Measurements from ENCODE around the gene ARPC1B.
"Not testable (repeated sequence)": the region's sequence is repeated elsewhere in the genome, so short reads cannot be mapped to it uniquely, and the experiment has no call there.

ARPC1B gene

DNA sequence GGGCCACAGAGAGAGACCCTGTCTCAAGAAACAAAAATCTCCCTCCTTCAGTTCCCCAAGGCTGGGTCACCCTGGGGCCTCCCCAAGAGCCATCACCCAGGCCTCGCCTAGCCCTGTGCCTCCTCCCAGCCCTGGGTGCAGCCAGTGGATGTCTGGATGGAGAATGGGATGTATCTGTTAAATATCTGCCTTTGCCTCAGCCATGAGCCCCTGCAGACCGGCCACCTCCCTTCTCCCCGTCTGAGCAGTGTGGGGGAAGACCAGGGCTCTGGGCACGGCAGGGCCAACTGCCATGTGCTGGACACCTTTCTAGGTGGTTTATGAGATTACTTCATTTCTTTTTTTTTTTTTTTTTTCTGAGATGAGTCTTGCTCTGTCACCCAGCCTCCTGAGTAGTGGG lies 10.0 kb downstream of the ARPC1B start:
- H3K9me3 ChIP-seq (ENCODE audit: control insufficient read depth, insufficient read depth, low read length) = no peaks in the 10 kb centered on the region
- peaks cover 19% of the 10 kb centered on the region for H3K36me3 ChIP-seq (ENCODE audit: control insufficient read depth, insufficient read depth, low read length)
- peaks cover 8% of the 10 kb centered on the region for H3K4me1 ChIP-seq (ENCODE audit: control insufficient read depth, insufficient read depth, low read length)
- no peaks in the 10 kb centered on the region for H3K27me3 ChIP-seq (ENCODE audit: control insufficient read depth, insufficient read depth, low read length)
- H3K4me3 ChIP-seq (ENCODE audit: low read depth, low read length) = no peak overlapping the region
- no peak overlapping the region for H3K9ac ChIP-seq (ENCODE audit: low read depth, low read length)

DNA sequence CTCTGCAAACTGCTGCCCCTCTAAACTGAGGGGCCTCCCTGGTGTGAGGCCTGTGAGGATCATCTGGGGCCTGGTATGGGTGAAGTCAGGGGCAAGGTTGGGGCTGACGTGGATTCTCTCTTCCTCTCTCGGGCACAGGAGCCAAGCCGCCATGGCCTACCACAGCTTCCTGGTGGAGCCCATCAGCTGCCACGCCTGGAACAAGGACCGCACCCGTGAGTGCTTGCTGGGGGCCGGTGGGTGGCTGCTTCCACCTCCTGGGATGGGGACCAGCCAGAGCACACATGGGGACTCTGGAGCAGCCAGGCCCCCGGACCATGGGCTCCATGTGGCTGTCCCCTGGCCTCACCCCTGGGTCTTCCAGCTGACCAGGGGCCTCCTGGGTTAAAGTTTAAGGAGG lies 11.0 kb downstream of the ARPC1B start:
- H3K4me1 ChIP-seq (ENCODE audit: control insufficient read depth, insufficient read depth, low read length) = peaks cover under 1% of the 10 kb centered on the region
- H3K36me3 ChIP-seq (ENCODE audit: control insufficient read depth, insufficient read depth, low read length) = peaks cover 25% of the 10 kb centered on the region
- H3K9me3 ChIP-seq (ENCODE audit: control insufficient read depth, insufficient read depth, low read length) = no peaks in the 10 kb centered on the region
- no peak overlapping the region for H3K9ac ChIP-seq (ENCODE audit: low read depth, low read length)
- H3K27me3 ChIP-seq (ENCODE audit: control insufficient read depth, insufficient read depth, low read length) = no peaks in the 10 kb centered on the region
- no peak overlapping the region for H3K4me3 ChIP-seq (ENCODE audit: low read depth, low read length)

DNA sequence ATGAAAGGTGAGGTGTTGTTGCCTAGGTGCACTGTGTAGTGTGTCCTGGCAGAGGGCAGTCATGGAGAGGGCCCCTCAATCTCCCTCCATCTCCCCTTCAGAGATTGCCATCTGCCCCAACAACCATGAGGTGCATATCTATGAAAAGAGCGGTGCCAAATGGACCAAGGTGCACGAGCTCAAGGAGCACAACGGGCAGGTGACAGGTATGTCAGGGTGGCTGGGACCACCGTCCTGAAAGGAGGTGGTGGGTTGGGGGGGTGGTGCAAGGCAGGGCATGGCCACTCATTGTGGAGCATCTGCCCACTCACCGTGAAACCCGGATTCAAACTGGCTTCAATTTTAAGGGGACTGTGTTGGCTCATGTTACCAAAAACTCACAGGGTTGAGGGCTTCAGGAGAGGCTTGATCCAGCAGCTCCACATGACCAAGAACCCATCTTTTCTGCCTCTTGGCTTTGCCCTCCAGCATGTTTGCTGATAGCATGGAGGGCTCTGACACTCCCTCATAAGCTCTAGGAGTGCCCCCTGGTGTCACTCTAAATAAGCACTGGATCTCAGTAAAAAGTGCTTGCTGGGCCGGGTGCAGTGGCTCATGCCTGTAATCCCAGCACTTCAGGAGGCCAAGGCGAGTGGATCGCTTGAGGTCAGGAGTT lies 12.2 kb downstream of the ARPC1B start:
- peaks cover 33% of the 10 kb centered on the region for H3K36me3 ChIP-seq (ENCODE audit: control insufficient read depth, insufficient read depth, low read length)
- H3K9me3 ChIP-seq (ENCODE audit: control insufficient read depth, insufficient read depth, low read length) = no peaks in the 10 kb centered on the region
- H3K9ac ChIP-seq (ENCODE audit: low read depth, low read length) = no peak overlapping the region
- no peak overlapping the region for H3K4me3 ChIP-seq (ENCODE audit: low read depth, low read length)
- H3K27me3 ChIP-seq (ENCODE audit: control insufficient read depth, insufficient read depth, low read length) = no peaks in the 10 kb centered on the region
- no peaks in the 10 kb centered on the region for H3K4me1 ChIP-seq (ENCODE audit: control insufficient read depth, insufficient read depth, low read length)

DNA sequence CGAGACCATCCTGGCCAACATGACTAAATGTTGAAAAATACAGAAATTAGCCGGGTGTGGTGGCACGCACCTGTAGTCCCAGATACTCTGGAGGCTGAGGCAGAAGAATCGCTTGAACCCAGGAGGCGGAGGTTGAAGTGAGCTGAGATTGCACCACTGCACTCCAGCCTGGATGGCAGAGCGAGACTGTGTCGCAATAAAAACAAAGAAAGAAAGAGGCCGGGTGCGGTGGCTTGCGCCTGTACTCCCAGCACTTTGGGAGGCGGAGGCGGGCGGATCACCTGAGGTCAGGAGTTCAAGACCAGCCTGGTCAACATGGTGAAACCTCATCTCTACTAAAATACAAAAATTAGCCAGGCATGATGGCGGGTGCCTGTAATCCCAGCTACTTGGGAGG lies 12.7 kb downstream of the ARPC1B start:
- H3K9me3 ChIP-seq (ENCODE audit: control insufficient read depth, insufficient read depth, low read length); H3K4me1 ChIP-seq (ENCODE audit: control insufficient read depth, insufficient read depth, low read length); H3K4me3 ChIP-seq (ENCODE audit: low read depth, low read length); H3K27me3 ChIP-seq (ENCODE audit: control insufficient read depth, insufficient read depth, low read length); H3K9ac ChIP-seq (ENCODE audit: low read depth, low read length): not testable (repeated sequence)
- H3K36me3 ChIP-seq (ENCODE audit: control insufficient read depth, insufficient read depth, low read length) = peaks cover 33% of the 10 kb centered on the region

DNA sequence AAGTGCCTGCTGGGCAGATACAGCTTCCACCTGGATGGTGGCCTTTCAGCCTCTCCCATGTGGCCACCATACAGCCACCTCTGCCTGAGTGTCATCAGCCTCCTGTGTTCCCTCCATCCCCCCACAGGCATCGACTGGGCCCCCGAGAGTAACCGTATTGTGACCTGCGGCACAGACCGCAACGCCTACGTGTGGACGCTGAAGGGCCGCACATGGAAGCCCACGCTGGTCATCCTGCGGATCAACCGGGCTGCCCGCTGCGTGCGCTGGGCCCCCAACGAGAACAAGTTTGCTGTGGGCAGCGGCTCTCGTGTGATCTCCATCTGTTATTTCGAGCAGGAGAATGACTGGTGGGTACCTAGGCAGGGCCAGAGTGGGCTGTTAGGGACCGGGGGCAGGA lies 13.4 kb downstream of the ARPC1B start:
- peaks cover 33% of the 10 kb centered on the region for H3K36me3 ChIP-seq (ENCODE audit: control insufficient read depth, insufficient read depth, low read length)
- H3K4me1 ChIP-seq (ENCODE audit: control insufficient read depth, insufficient read depth, low read length) = no peaks in the 10 kb centered on the region
- no peak overlapping the region for H3K4me3 ChIP-seq (ENCODE audit: low read depth, low read length)
- H3K27me3 ChIP-seq (ENCODE audit: control insufficient read depth, insufficient read depth, low read length) = no peaks in the 10 kb centered on the region
- H3K9me3 ChIP-seq (ENCODE audit: control insufficient read depth, insufficient read depth, low read length) = no peaks in the 10 kb centered on the region
- H3K9ac ChIP-seq (ENCODE audit: low read depth, low read length) = no peak overlapping the region

DNA sequence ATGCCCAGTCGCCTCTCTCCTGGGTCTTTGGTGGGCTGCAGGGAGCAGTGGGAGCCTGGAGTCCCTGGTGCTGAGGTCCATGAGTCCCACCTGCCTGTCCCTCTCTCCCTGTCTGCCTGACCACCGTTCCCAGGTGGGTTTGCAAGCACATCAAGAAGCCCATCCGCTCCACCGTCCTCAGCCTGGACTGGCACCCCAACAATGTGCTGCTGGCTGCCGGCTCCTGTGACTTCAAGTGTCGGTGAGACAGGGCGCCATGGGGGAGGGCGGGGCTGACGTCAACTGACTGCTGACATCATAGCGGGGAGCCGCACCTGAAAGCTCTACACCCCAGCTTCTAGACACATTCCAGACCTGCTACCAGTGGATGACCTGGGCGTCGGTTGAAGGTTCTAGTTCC lies 15.2 kb downstream of the ARPC1B start:
- no peaks in the 10 kb centered on the region for H3K27me3 ChIP-seq (ENCODE audit: control insufficient read depth, insufficient read depth, low read length)
- H3K36me3 ChIP-seq (ENCODE audit: control insufficient read depth, insufficient read depth, low read length) = peaks cover 33% of the 10 kb centered on the region
- H3K9ac ChIP-seq (ENCODE audit: low read depth, low read length) = no peak overlapping the region

DNA sequence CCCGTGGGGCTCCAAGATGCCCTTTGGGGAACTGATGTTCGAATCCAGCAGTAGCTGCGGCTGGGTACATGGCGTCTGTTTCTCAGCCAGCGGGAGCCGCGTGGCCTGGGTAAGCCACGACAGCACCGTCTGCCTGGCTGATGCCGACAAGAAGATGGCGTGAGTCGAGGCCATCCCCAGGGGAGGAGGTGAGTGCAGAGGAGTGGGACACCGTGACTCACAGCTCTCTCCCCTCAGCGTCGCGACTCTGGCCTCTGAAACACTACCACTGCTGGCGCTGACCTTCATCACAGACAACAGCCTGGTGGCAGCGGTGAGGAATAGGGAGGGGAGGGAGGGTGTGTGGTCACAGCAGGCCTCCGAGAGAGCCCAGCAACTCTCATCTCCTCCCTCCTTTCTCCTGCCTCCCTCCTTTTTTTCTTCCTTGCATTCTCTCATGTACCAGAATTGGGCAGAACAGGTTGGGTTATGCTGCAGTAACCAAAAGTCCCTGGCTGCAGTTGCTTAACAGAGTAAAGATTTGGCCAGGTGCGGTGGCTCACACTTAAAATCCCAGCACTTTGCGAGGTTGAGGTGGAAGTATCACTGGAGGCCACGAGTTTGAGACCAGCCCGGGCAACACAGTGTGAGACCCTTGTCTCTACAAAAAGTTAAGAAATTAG lies 16.5 kb downstream of the ARPC1B start:
- no peak overlapping the region for H3K4me3 ChIP-seq (ENCODE audit: low read depth, low read length)
- H3K4me1 ChIP-seq (ENCODE audit: control insufficient read depth, insufficient read depth, low read length) = peaks cover 3% of the 10 kb centered on the region
- H3K27me3 ChIP-seq (ENCODE audit: control insufficient read depth, insufficient read depth, low read length) = no peaks in the 10 kb centered on the region
- H3K9me3 ChIP-seq (ENCODE audit: control insufficient read depth, insufficient read depth, low read length) = no peaks in the 10 kb centered on the region
- no peak overlapping the region for H3K9ac ChIP-seq (ENCODE audit: low read depth, low read length)
- H3K36me3 ChIP-seq (ENCODE audit: control insufficient read depth, insufficient read depth, low read length) = peaks cover 30% of the 10 kb centered on the region

More for the DNA sequence above, 15.2 kb downstream of the ARPC1B start:
- Histone ChIP-seq H3K4me1 (ENCODE audit: control insufficient read depth, insufficient read depth, low read length) (peaks cover 3% of the 10 kb centered on the region), H3K9me3 (ENCODE audit: control insufficient read depth, insufficient read depth, low read length) (no peaks in the 10 kb centered on the region), H3K4me3 (ENCODE audit: low read depth, low read length) (no peak overlapping the region)

DNA sequence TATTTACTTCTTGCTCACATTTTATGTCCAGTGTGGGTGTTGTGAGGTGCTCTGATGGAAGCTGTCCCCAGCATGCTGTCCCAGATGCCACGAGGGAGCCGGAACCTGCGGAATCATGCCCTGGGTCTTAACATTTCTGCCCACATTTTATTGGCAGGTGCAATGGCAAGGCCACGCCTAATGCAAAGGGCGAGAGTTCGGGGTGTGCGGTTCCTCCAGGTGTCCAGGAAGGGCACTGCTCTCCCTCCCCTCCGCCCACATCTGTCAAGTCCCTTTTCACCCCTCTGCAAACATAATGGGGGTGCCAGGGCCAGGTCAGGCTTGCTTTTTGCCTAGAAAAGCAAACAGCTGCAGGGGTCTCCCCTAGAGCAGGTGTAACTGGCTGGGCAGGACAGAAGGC lies 17.5 kb downstream of the ARPC1B start:
- H3K4me1 ChIP-seq (ENCODE audit: control insufficient read depth, insufficient read depth, low read length) = peaks cover 3% of the 10 kb centered on the region
- H3K9me3 ChIP-seq (ENCODE audit: control insufficient read depth, insufficient read depth, low read length) = no peaks in the 10 kb centered on the region
- H3K4me3 ChIP-seq (ENCODE audit: low read depth, low read length) = peak overlapping the region; percentile 96
- H3K36me3 ChIP-seq (ENCODE audit: control insufficient read depth, insufficient read depth, low read length) = peaks cover 24% of the 10 kb centered on the region
- no peak overlapping the region for H3K9ac ChIP-seq (ENCODE audit: low read depth, low read length)
- no peaks in the 10 kb centered on the region for H3K27me3 ChIP-seq (ENCODE audit: control insufficient read depth, insufficient read depth, low read length)

DNA sequence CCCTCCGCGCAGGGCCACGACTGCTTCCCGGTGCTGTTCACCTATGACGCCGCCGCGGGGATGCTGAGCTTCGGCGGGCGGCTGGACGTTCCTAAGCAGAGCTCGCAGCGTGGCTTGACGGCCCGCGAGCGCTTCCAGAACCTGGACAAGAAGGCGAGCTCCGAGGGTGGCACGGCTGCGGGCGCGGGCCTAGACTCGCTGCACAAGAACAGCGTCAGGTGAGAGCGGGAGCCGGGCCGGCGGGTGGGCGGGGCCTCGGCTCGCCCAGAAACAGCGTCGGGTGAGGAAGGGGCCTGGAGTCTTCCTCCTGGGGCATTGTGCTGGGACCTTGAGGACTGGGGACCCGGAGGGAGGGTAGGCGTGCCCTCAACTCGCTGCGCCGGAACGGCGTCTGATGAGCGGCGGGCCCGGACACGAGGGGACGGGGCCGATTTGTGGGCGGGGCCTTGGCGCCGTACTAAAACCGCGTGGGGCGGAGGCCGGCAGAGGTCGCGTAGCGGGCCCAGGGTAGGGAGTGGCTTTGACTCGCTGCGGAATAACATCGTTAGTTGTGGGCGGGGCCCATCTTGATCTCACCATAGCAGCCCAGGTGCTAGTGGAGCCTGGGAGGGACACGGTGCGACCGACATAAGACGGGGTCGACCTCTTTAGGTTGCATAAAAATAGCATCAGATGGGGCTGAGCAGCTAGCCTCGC lies 18.3 kb downstream of the ARPC1B start:
- Histone ChIP-seq H3K9ac (ENCODE audit: low read depth, low read length) (peak overlapping the region; percentile 79), H3K4me1 (ENCODE audit: control insufficient read depth, insufficient read depth, low read length) (peaks cover 3% of the 10 kb centered on the region), H3K4me3 (ENCODE audit: low read depth, low read length) (peak overlapping the region; percentile 96), H3K9me3 (ENCODE audit: control insufficient read depth, insufficient read depth, low read length) (no peaks in the 10 kb centered on the region), H3K27me3 (ENCODE audit: control insufficient read depth, insufficient read depth, low read length) (no peaks in the 10 kb centered on the region), H3K36me3 (ENCODE audit: control insufficient read depth, insufficient read depth, low read length) (peaks cover 31% of the 10 kb centered on the region)

DNA sequence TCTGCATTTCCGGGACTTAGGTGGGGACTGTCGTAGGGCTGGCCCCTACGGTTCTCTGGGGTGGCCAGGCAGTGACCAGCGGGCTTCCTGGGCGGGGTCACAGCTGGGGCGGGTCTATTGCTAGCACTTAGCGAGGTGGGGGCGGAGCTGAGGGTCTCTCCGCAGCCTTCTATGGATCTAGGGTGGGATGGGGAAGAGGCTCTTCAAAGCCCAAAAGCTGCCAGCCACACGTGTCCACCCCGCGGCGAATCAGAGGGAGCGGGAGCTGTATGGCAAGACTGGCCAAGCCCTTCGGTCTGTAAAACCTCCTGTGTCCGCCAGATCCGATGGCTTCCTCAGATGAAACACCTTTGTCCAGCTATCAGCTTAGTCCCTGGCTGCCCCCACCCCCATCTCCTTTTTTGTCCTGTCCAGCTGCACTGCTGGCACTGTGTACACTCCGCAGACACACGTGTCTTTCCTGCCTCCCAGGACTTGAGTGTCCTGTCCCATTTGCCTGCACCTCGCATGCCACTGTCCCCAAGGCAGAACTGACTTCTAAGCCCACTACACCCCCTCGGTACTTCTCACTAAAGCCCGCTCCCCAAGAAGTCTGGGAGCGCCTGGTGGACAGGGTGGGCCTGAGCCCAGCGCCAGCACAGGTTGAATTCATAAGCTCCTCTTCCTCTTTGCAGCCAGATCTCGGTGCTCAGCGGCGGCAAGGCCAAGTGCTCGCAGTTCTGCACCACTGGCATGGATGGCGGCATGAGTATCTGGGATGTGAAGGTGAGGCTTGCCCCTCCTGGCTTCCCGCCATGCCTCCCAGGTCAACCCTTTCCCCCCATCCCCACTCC lies 19.0 kb downstream of the ARPC1B start:
- peaks cover 3% of the 10 kb centered on the region for H3K4me1 ChIP-seq (ENCODE audit: control insufficient read depth, insufficient read depth, low read length)

DNA sequence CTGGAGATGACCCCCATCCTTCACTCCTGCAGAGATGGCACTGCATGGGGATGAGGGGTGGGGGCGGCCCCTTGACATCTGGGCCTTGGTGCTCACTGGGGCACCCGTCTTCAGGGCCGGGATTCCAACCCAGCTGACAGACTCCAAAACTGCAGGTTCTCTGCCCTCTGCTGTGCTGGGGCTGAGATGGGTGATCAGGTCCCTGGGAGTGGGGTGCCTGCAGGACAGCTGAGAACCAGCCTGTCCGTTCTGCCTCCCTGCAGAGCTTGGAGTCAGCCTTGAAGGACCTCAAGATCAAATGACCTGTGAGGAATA lies 19.6 kb downstream of the ARPC1B start:
- Histone ChIP-seq H3K4me3 (ENCODE audit: low read depth, low read length) (no peak overlapping the region), H3K4me1 (ENCODE audit: control insufficient read depth, insufficient read depth, low read length) (peaks cover 3% of the 10 kb centered on the region), H3K9ac (ENCODE audit: low read depth, low read length) (no peak overlapping the region), H3K36me3 (ENCODE audit: control insufficient read depth, insufficient read depth, low read length) (peaks cover 29% of the 10 kb centered on the region), H3K9me3 (ENCODE audit: control insufficient read depth, insufficient read depth, low read length) (no peaks in the 10 kb centered on the region), H3K27me3 (ENCODE audit: control insufficient read depth, insufficient read depth, low read length) (no peaks in the 10 kb centered on the region)

More for the DNA sequence above, 19.0 kb downstream of the ARPC1B start:
- peak overlapping the region; percentile 96 for H3K4me3 ChIP-seq (ENCODE audit: low read depth, low read length)
- peak overlapping the region; percentile 79 for H3K9ac ChIP-seq (ENCODE audit: low read depth, low read length)
- H3K27me3 ChIP-seq (ENCODE audit: control insufficient read depth, insufficient read depth, low read length) = no peaks in the 10 kb centered on the region
- H3K36me3 ChIP-seq (ENCODE audit: control insufficient read depth, insufficient read depth, low read length) = peaks cover 29% of the 10 kb centered on the region
- H3K9me3 ChIP-seq (ENCODE audit: control insufficient read depth, insufficient read depth, low read length) = no peaks in the 10 kb centered on the region

Measured in iPS-15b (cell line).